RWPE2 (cell line): ENCODE measurements around the gene GALR3.

Experiments used
- ATAC-seq: fragments of 200-7000 bp; cut with Tn5 transposase; 3 replicates; pipeline ENCODE4 v1.9.1; 2021; ENCODE audit warnings: low read depth
- DNase-seq: peaks from one replicate; pipeline ENCODE4 v3.0.0-alpha.2; 2020; ENCODE audit warnings: low spot score
- H3K27ac ChIP-seq: fragments of 450-650 bp; 2 replicates; pipeline ENCODE4 v1.5.1; 2017; ENCODE audit warnings: mild to moderate bottlenecking; ENCODE audit not compliant: poor library complexity, severe bottlenecking
- H3K27me3 ChIP-seq: fragments of 250-450 bp; sonication (Bioruptor Pico); 2 replicates; pipeline ENCODE4 v1.5.1; 2021; ENCODE audit warnings: mild to moderate bottlenecking, moderate library complexity; ENCODE audit not compliant: insufficient read depth, poor library complexity, severe bottlenecking
- H3K36me3 ChIP-seq: fragments of 250-450 bp; sonication (Bioruptor Pico); 2 replicates; pipeline ENCODE4 v1.5.1; 2020; ENCODE audit warnings: low read depth, mild to moderate bottlenecking, moderate library complexity
- H3K4me1 ChIP-seq: fragments of 250-450 bp; sonication (Bioruptor Pico); 2 replicates; pipeline ENCODE4 v1.5.1; 2021; ENCODE audit warnings: mild to moderate bottlenecking, moderate library complexity; ENCODE audit not compliant: insufficient read depth, poor library complexity, severe bottlenecking
- H3K4me3 ChIP-seq: fragments of 250-450 bp; sonication (Bioruptor Pico); 2 replicates; pipeline ENCODE4 v1.5.1; 2021; ENCODE audit warnings: mild to moderate bottlenecking, moderate library complexity; ENCODE audit not compliant: severe bottlenecking
- H3K9me3 ChIP-seq: fragments of 250-450 bp; sonication (Bioruptor Pico); 2 replicates; pipeline ENCODE4 v1.5.1; 2021; ENCODE audit warnings: mild to moderate bottlenecking, moderate library complexity; ENCODE audit not compliant: severe bottlenecking
- CTCF ChIP-seq: fragments of 450-650 bp; IDR thresholded peaks from one replicate; pipeline ENCODE4 v1.5.1; 2017; ENCODE audit warnings: mild to moderate bottlenecking, moderate library complexity; ENCODE audit not compliant: poor library complexity, severe bottlenecking

The GALR3 gene

GRCh38 chr22:37823134-37823985, at the start of gene GALR3:
Gene GALR3 (plus strand): TSS chr22:37823382. CDS start chr22:37823407, 25 bp downstream.
- Histone ChIP-seq H3K4me3 (no peak within 1 kb of the TSS), H3K4me1 (no peaks in the 10 kb centered on the region), H3K9me3 (no peaks in the 10 kb centered on the region), H3K27ac (no peak within 1 kb of the TSS), H3K36me3 (no peaks in the 10 kb centered on the region), H3K27me3 (peaks cover 32% of the 10 kb centered on the region)
- DNase-seq (no peak), ATAC-seq (no peak)
- no peak for TF ChIP-seq CTCF

- H3K9me3 ChIP-seq, result no peaks in the 10 kb centered on the region
- H3K36me3 ChIP-seq, result peaks cover 28% of the 10 kb centered on the region
- no peaks in the 10 kb centered on the region for H3K27me3 ChIP-seq
- ATAC-seq (no peak), DNase-seq (no peak)
- H3K4me1 ChIP-seq, result peaks cover 20% of the 10 kb centered on the region
- H3K27ac ChIP-seq, result peak overlapping the region; percentile 99
- no peak for TF ChIP-seq CTCF
- H3K4me3 ChIP-seq, result no peak overlapping the region
Observed at GRCh38 chr22:37774728-37775127, 48.5 kb upstream of the GALR3 start.

- DNase-seq (no peak), ATAC-seq (peak; percentile 77)
- Histone ChIP-seq H3K27me3 (no peaks in the 10 kb centered on the region), H3K27ac (peak overlapping the region; percentile 99), H3K4me1 (peaks cover 20% of the 10 kb centered on the region), H3K9me3 (no peaks in the 10 kb centered on the region), H3K4me3 (no peak overlapping the region), H3K36me3 (peaks cover 27% of the 10 kb centered on the region)
- no peak for TF ChIP-seq CTCF
Observed at GRCh38 chr22:37775785-37776638, 47.2 kb upstream of the GALR3 start.

- Histone ChIP-seq H3K9me3 (no peaks in the 10 kb centered on the region), H3K4me3 (no peak overlapping the region), H3K4me1 (peaks cover 20% of the 10 kb centered on the region), H3K36me3 (peaks cover 20% of the 10 kb centered on the region), H3K27ac (peak overlapping the region; percentile 99), H3K27me3 (no peaks in the 10 kb centered on the region)
- no peak for DNase-seq
- ATAC-seq, result peak; percentile 28
- no peak for TF ChIP-seq CTCF
Observed at GRCh38 chr22:37776639-37777005, 46.6 kb upstream of the GALR3 start.
